Measurements from ENCODE around the gene UNC79.

UNC79 gene

DNA sequence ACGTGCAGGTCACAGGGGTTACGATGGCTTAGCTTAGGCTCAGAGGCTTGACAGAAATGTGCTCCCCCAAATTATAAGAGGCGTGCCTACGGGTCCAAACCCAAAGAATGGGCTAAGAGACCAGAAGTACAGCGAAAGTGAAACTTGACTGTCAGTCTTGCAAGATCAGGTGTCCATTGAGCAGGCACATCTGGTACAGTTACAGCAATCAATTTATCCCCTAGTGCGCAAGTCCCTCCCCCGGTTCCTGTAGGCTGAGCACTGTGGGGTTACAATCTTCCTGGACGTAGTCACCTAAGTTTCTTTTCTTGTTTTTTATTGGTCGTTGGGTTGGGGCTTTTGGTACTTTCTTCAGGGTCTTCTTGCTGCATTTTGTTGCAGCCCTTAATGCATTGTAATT is 134.2 kb downstream of the UNC79 start:
- Histone ChIP-seq H2AFZ (ENCODE audit: low read length) (no peak overlapping the region), H3K4me2 (ENCODE audit: low read length) (no peak overlapping the region), H3K4me3 (ENCODE audit: low read depth, low read length, poor library complexity, severe bottlenecking) (no peak overlapping the region), H4K20me1 (ENCODE audit: insufficient read depth, low read length) (no peaks in the 10 kb centered on the region), H3K27me3 (ENCODE audit: insufficient read depth, low read length) (no peaks in the 10 kb centered on the region), H3F3A (ENCODE audit: insufficient read depth, low read length) (no peaks in the 10 kb centered on the region), H3K9ac (ENCODE audit: low read length) (no peak overlapping the region), H3K9me2 (ENCODE audit: low read depth, low read length) (no peaks in the 10 kb centered on the region), H3K4me1 (ENCODE audit: insufficient read depth, low read length, severe bottlenecking) (no peaks in the 10 kb centered on the region), H3K27ac (ENCODE audit: low read depth, low read length, poor library complexity, severe bottlenecking) (no peak overlapping the region), H3K9me3 (ENCODE audit: low read length) (no peaks in the 10 kb centered on the region), H3K36me3 (ENCODE audit: insufficient read depth, low read length) (no peaks in the 10 kb centered on the region), H3K79me2 (ENCODE audit: insufficient read depth, low read length) (no peaks in the 10 kb centered on the region)
- TF ChIP-seq EZH2 (IDR thresholded peaks at IDR 0.05; ENCODE audit: borderline replicate concordance, low read length): no peak
- TF ChIP-seq, protein P1, sequence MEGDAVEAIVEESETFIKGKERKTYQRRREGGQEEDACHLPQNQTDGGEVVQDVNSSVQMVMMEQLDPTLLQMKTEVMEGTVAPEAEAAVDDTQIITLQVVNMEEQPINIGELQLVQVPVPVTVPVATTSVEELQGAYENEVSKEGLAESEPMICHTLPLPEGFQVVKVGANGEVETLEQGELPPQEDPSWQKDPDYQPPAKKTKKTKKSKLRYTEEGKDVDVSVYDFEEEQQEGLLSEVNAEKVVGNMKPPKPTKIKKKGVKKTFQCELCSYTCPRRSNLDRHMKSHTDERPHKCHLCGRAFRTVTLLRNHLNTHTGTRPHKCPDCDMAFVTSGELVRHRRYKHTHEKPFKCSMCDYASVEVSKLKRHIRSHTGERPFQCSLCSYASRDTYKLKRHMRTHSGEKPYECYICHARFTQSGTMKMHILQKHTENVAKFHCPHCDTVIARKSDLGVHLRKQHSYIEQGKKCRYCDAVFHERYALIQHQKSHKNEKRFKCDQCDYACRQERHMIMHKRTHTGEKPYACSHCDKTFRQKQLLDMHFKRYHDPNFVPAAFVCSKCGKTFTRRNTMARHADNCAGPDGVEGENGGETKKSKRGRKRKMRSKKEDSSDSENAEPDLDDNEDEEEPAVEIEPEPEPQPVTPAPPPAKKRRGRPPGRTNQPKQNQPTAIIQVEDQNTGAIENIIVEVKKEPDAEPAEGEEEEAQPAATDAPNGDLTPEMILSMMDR (IDR thresholded peaks at IDR 0.05; ENCODE audit: low read length): no peak

DNA sequence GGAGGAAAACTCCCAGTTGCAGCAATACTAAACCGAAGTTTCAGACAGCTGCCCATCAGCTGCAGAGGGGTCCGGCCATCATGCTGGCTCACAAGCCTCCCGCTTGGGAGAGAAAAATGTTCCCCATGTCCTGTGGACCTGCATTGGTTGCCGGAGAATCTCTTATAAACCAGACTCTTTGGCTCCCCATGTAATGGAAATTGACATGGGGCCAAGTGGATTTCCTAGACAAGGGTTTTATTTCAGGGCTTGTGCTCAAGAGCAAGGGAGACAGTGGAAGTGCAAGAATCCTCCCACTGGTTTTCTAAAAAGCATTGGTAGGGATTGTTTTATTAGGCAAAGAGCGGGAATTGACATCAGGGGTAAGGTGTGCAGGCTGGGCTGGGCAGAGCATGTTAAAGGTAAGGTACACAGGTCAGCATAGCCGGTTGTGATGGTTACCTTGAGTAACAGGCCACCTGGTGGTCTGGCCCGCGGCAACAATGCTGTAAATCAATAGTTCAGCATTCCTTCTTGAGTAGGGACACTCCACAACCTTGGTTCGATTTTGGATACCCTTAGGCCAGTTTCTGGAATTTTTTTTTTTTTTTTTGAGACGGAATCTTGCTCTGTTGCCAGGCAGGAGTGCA is 135.4 kb downstream of the UNC79 start:
- no peaks in the 10 kb centered on the region for H3K9me3 ChIP-seq (ENCODE audit: low read length)
- no peaks in the 10 kb centered on the region for H3F3A ChIP-seq (ENCODE audit: insufficient read depth, low read length)
- no peaks in the 10 kb centered on the region for H4K20me1 ChIP-seq (ENCODE audit: insufficient read depth, low read length)
- no peaks in the 10 kb centered on the region for H3K79me2 ChIP-seq (ENCODE audit: insufficient read depth, low read length)
- H3K4me2 ChIP-seq (ENCODE audit: low read length): no peak overlapping the region
- no peaks in the 10 kb centered on the region for H3K4me1 ChIP-seq (ENCODE audit: insufficient read depth, low read length, severe bottlenecking)
- H3K4me3 ChIP-seq (ENCODE audit: low read depth, low read length, poor library complexity, severe bottlenecking): no peak overlapping the region
- H3K27ac ChIP-seq (ENCODE audit: low read depth, low read length, poor library complexity, severe bottlenecking): no peak overlapping the region
- no peaks in the 10 kb centered on the region for H3K27me3 ChIP-seq (ENCODE audit: insufficient read depth, low read length)
- H3K9ac ChIP-seq (ENCODE audit: low read length): no peak overlapping the region
- no peaks in the 10 kb centered on the region for H3K36me3 ChIP-seq (ENCODE audit: insufficient read depth, low read length)
- H2AFZ ChIP-seq (ENCODE audit: low read length): no peak overlapping the region
- no peak for TF ChIP-seq EZH2 (IDR thresholded peaks at IDR 0.05; ENCODE audit: borderline replicate concordance, low read length)
- TF ChIP-seq, protein P1 (IDR thresholded peaks at IDR 0.05; ENCODE audit: low read length): no peak
- H3K9me2 ChIP-seq (ENCODE audit: low read depth, low read length): no peaks in the 10 kb centered on the region

DNA sequence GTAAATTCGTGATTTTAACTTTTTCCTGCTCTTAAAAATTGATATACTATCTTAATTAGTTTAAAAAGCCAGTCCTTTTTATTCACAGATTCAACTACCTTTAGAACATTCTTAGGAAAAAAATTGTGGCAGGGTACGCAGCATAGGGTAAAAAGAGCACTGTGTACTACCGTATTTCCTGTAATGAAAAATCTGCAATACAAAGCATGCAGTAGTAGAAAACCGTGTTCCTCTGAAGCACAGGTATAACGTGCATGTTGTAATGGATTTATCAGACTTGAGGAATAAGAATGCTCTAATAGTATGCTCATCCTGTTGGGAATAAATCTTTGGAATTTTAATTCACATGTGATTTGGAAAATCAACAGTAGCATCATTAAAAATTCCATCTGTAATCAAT is 140.5 kb downstream of the UNC79 start:
- Histone ChIP-seq H4K20me1 (ENCODE audit: insufficient read depth, low read length) (no peaks in the 10 kb centered on the region), H3K4me2 (ENCODE audit: low read length) (no peak overlapping the region), H3K9ac (ENCODE audit: low read length) (no peak overlapping the region), H3K27me3 (ENCODE audit: insufficient read depth, low read length) (no peaks in the 10 kb centered on the region), H3F3A (ENCODE audit: insufficient read depth, low read length) (no peaks in the 10 kb centered on the region), H3K9me3 (ENCODE audit: low read length) (no peaks in the 10 kb centered on the region), H2AFZ (ENCODE audit: low read length) (no peak overlapping the region), H3K79me2 (ENCODE audit: insufficient read depth, low read length) (no peaks in the 10 kb centered on the region), H3K9me2 (ENCODE audit: low read depth, low read length) (no peaks in the 10 kb centered on the region), H3K36me3 (ENCODE audit: insufficient read depth, low read length) (no peaks in the 10 kb centered on the region), H3K4me1 (ENCODE audit: insufficient read depth, low read length, severe bottlenecking) (no peaks in the 10 kb centered on the region), H3K4me3 (ENCODE audit: low read depth, low read length, poor library complexity, severe bottlenecking) (no peak overlapping the region), H3K27ac (ENCODE audit: low read depth, low read length, poor library complexity, severe bottlenecking) (no peak overlapping the region)
- TF ChIP-seq EZH2 (IDR thresholded peaks at IDR 0.05; ENCODE audit: borderline replicate concordance, low read length): no peak

DNA sequence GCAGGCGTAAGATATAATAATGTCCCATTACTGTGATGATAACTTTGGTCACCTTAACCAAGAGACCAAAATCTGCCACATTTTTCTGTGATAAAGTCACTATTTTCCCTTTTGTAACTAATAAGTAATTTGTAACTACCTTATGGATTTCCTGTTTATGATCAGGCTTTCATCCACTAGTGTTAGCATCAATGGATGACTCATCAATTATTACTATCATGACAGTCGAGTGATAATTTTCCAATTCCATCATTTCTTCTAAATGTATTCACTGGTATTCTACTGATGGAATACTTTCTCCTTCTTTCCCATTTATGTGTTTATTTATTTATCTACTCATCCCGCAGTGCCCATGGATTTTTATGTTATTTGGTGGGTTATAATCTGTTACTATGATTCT is 148.4 kb downstream of the UNC79 start:
- Histone ChIP-seq H3K9me2 (ENCODE audit: low read depth, low read length) (no peaks in the 10 kb centered on the region), H3K27me3 (ENCODE audit: insufficient read depth, low read length) (no peaks in the 10 kb centered on the region), H3K79me2 (ENCODE audit: insufficient read depth, low read length) (no peaks in the 10 kb centered on the region), H3F3A (ENCODE audit: insufficient read depth, low read length) (no peaks in the 10 kb centered on the region), H3K9ac (ENCODE audit: low read length) (no peak overlapping the region), H3K4me1 (ENCODE audit: insufficient read depth, low read length, severe bottlenecking) (no peaks in the 10 kb centered on the region), H3K27ac (ENCODE audit: low read depth, low read length, poor library complexity, severe bottlenecking) (no peak overlapping the region), H4K20me1 (ENCODE audit: insufficient read depth, low read length) (no peaks in the 10 kb centered on the region), H2AFZ (ENCODE audit: low read length) (no peak overlapping the region), H3K4me3 (ENCODE audit: low read depth, low read length, poor library complexity, severe bottlenecking) (no peak overlapping the region), H3K9me3 (ENCODE audit: low read length) (no peaks in the 10 kb centered on the region), H3K36me3 (ENCODE audit: insufficient read depth, low read length) (no peaks in the 10 kb centered on the region), H3K4me2 (ENCODE audit: low read length) (no peak overlapping the region)
- TF ChIP-seq, protein P1 (IDR thresholded peaks at IDR 0.05; ENCODE audit: low read length): no peak
- TF ChIP-seq EZH2 (IDR thresholded peaks at IDR 0.05; ENCODE audit: borderline replicate concordance, low read length): no peak

All from OCI-LY1 (cell line).